ENCODE results near the gene KCNAB2. TPM values are rescaled to one million over a fixed set of nuclear protein-coding genes. Genes with fewer than 3 reads are reported as not detected.

Gene KCNAB2
- total and polyA plus RNA-seq, 4 donors = 1.8 to 5.9 (median 4.5) TPM

DNA sequence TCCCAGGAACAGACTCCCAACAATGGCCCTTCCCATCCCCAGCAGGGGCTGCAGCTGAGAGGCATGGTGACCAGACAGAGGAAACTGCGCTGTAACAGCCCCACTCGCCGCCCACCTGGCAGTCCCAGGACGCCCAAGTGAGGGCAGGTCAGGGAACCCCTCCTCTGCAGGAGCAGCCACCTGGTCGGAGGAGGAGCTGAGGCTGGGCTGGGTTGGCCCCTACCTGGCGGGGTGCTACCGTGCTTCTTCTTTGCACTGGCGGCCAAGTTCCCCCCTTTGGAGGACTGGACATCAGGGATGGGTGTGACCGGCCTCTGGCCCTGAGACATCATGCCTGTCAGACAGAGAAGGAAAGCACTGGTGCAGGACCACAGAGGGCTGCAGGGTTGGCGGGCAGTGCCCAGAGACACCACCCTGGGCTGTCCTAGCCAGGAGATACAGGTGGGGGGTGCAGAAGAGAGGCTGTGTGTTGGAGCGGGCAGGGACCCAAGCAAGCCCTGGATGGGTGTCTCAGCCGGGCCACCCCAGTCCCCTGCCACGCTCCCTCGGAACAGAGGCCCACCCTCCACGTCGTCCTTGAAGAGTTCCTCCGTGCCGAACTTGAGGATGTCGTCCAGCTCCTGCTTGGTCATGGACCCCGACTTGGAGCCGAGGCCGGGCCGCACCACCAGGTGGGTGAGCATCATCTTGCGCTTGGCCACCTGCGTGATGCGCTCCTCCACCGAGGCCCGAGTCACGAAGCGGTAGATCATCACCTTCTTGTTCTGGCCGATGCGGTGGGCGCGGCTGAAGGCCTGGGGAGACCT is 82.8 kb downstream of the KCNAB2 start (continued):
- TF ChIP-seq, protein P1, sequence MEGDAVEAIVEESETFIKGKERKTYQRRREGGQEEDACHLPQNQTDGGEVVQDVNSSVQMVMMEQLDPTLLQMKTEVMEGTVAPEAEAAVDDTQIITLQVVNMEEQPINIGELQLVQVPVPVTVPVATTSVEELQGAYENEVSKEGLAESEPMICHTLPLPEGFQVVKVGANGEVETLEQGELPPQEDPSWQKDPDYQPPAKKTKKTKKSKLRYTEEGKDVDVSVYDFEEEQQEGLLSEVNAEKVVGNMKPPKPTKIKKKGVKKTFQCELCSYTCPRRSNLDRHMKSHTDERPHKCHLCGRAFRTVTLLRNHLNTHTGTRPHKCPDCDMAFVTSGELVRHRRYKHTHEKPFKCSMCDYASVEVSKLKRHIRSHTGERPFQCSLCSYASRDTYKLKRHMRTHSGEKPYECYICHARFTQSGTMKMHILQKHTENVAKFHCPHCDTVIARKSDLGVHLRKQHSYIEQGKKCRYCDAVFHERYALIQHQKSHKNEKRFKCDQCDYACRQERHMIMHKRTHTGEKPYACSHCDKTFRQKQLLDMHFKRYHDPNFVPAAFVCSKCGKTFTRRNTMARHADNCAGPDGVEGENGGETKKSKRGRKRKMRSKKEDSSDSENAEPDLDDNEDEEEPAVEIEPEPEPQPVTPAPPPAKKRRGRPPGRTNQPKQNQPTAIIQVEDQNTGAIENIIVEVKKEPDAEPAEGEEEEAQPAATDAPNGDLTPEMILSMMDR (IDR thresholded peaks at IDR 0.05; ENCODE audit: low read depth, low read length, missing input control) = no peak
- TF ChIP-seq, protein P2, sequence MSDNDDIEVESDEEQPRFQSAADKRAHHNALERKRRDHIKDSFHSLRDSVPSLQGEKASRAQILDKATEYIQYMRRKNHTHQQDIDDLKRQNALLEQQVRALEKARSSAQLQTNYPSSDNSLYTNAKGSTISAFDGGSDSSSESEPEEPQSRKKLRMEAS (IDR thresholded peaks at IDR 0.05) = no peak
- TF ChIP-seq, protein P3, sequence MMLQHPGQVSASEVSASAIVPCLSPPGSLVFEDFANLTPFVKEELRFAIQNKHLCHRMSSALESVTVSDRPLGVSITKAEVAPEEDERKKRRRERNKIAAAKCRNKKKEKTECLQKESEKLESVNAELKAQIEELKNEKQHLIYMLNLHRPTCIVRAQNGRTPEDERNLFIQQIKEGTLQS (IDR thresholded peaks at IDR 0.05) = no peak
- no peak for TF ChIP-seq NR2F2 (IDR thresholded peaks at IDR 0.05)
- TF ChIP-seq RAD21 (IDR thresholded peaks at IDR 0.05) = no peak

DNA sequence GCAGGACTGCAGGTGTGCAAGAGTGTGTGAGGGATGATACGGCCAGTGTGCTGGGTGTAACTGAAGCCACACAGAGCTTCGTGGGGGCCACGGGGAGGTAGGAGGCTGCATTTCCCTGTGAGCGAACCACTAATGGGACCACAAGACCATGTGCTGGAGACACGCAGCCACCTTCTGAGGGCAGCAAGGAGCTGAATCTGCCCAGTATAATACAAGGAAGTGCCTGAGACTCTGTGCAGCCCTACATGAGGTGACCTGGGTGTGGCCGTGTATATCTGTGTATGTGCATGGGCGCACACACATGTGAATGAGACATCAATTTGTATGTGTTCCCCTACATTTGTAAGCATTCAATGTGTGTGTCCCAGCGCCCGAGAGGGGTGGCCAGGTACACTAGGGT is 83.6 kb downstream of the KCNAB2 start:
- Histone ChIP-seq H3K36me3 (ENCODE audit: control insufficient read depth in 4 of 4, insufficient read depth in 3 of 4, low read depth in 1 of 4, low read length in 3 of 4) (no peaks in the 10 kb centered on the region), H3K4me1 (ENCODE audit: control insufficient read depth in 4 of 4, insufficient read depth in 4 of 4, low read length in 3 of 4) (peaks cover 0 to 3% (median 0%) of the 10 kb centered on the region in 4 donors), H3K4me3 (ENCODE audit: low read depth in 1 of 3, low read length in 3 of 3) (no peak overlapping the region), H3K9ac (ENCODE audit: low read depth in 1 of 2, low read length in 2 of 2) (no peak overlapping the region), H3K9me3 (ENCODE audit: control insufficient read depth in 4 of 4, low read length in 3 of 4) (peaks cover 0 to 6% (median 5%) of the 10 kb centered on the region in 4 donors), H3K27me3 (ENCODE audit: control insufficient read depth in 4 of 4, insufficient read depth in 4 of 4, low read length in 3 of 4) (peaks cover 0 to 4% (median 1%) of the 10 kb centered on the region in 4 donors), H3K27ac (ENCODE audit: low read depth in 1 of 2, low read length in 2 of 2) (no peak overlapping the region)
- 83% methylated on average over 9 of the region's 9 CpGs for WGBS
- TF ChIP-seq YY1 (IDR thresholded peaks at IDR 0.05) (no peak), FOXA1 (IDR thresholded peaks at IDR 0.05) (no peak)
- TF ChIP-seq, protein P3 (IDR thresholded peaks at IDR 0.05) = no peak
- DNase-seq (ENCODE audit: low spot score) = no peak

DNA sequence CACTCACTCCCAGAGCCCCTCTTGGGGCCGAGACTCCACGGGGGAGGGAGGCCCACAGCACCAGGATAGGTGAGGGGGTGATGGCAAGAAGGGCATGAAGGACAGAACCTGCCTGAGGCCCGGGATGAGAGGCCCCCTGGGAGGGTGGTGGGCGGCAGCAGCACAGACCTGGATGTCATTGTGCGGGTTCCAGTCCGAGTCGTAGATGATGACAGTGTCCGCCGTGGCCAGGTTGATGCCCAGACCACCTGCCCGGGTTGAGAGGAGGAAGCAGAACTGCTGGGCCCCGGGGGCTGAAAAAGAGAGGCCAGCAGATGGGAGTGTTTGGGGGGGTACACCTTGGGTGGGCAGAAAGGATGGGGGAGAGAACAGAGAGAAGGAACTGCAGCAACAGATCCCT is 84.3 kb downstream of the KCNAB2 start:
- H3K4me3 ChIP-seq (ENCODE audit: low read depth in 1 of 3, low read length in 3 of 3) = no peak overlapping the region
- H3K36me3 ChIP-seq (ENCODE audit: control insufficient read depth in 4 of 4, insufficient read depth in 3 of 4, low read depth in 1 of 4, low read length in 3 of 4) = no peaks in the 10 kb centered on the region
- peaks cover 0 to 6% (median 5%) of the 10 kb centered on the region in 4 donors for H3K9me3 ChIP-seq (ENCODE audit: control insufficient read depth in 4 of 4, low read length in 3 of 4)
- no peak for DNase-seq (ENCODE audit: low spot score)
- H3K4me1 ChIP-seq (ENCODE audit: control insufficient read depth in 4 of 4, insufficient read depth in 4 of 4, low read length in 3 of 4) = peaks cover 0 to 3% (median 0%) of the 10 kb centered on the region in 4 donors
- H3K27me3 ChIP-seq (ENCODE audit: control insufficient read depth in 4 of 4, insufficient read depth in 4 of 4, low read length in 3 of 4) = peaks cover 0 to 7% (median 0%) of the 10 kb centered on the region in 4 donors
- 83% methylated on average over 11 of the region's 11 CpGs for WGBS
- H3K27ac ChIP-seq (ENCODE audit: low read depth in 1 of 2, low read length in 2 of 2) = no peak overlapping the region
- no peak overlapping the region for H3K9ac ChIP-seq (ENCODE audit: low read depth in 1 of 2, low read length in 2 of 2)
- TF ChIP-seq, protein P1 (IDR thresholded peaks at IDR 0.05; ENCODE audit: low read depth, low read length, missing input control) = no peak
- no peak for TF ChIP-seq NR2F2 (IDR thresholded peaks at IDR 0.05)
- TF ChIP-seq YY1 (IDR thresholded peaks at IDR 0.05) = no peak
- TF ChIP-seq, protein P4, sequence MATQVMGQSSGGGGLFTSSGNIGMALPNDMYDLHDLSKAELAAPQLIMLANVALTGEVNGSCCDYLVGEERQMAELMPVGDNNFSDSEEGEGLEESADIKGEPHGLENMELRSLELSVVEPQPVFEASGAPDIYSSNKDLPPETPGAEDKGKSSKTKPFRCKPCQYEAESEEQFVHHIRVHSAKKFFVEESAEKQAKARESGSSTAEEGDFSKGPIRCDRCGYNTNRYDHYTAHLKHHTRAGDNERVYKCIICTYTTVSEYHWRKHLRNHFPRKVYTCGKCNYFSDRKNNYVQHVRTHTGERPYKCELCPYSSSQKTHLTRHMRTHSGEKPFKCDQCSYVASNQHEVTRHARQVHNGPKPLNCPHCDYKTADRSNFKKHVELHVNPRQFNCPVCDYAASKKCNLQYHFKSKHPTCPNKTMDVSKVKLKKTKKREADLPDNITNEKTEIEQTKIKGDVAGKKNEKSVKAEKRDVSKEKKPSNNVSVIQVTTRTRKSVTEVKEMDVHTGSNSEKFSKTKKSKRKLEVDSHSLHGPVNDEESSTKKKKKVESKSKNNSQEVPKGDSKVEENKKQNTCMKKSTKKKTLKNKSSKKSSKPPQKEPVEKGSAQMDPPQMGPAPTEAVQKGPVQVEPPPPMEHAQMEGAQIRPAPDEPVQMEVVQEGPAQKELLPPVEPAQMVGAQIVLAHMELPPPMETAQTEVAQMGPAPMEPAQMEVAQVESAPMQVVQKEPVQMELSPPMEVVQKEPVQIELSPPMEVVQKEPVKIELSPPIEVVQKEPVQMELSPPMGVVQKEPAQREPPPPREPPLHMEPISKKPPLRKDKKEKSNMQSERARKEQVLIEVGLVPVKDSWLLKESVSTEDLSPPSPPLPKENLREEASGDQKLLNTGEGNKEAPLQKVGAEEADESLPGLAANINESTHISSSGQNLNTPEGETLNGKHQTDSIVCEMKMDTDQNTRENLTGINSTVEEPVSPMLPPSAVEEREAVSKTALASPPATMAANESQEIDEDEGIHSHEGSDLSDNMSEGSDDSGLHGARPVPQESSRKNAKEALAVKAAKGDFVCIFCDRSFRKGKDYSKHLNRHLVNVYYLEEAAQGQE (IDR thresholded peaks at IDR 0.05) = no peak
- no peak for TF ChIP-seq TAF1 (conservative IDR thresholded peaks at IDR 0.05)

Measured in liver (tissue), 9 donors.